ENCODE data around the gene ABCC4. TPM values are rescaled to one million over a fixed set of nuclear protein-coding genes. Genes with fewer than 3 reads are reported as not detected.

ABCC4 gene
- total and polyA plus RNA-seq, 2 experiments from 2014 or later = 4.3 to 12.2 TPM

GRCh38 chr13:95027638-95028037 lies 273.6 kb downstream of the ABCC4 start:
- Mint-ChIP-seq H3K27ac (no peak overlapping the region; the same call in 1 of the 2 replicates), H3K4me1 (no peaks in the 10 kb centered on the region), H3K36me3 (ENCODE audit: low read depth) (no peaks in the 10 kb centered on the region), H3K4me3 (no peak overlapping the region), H3K9me3 (no peaks in the 10 kb centered on the region), H3K27me3 (ENCODE audit: insufficient read depth, low read depth, poor library complexity) (peaks cover 4% of the 10 kb centered on the region)
- no peaks in the 10 kb centered on the region for H3K36me3 ChIP-seq (ENCODE audit: insufficient read depth)
- no peaks in the 10 kb centered on the region for H3K79me2 ChIP-seq (replicated peaks; ENCODE audit: insufficient read depth)
- H2AFZ ChIP-seq = no peak overlapping the region
- H3K9me2 ChIP-seq (ENCODE audit: insufficient read depth) = no peaks in the 10 kb centered on the region
- TF ChIP-seq ZNF331 (CRISPR knock-in tag; IDR thresholded peaks at IDR 0.05; ENCODE audit: low read depth) = no peak
- no peak for TF ChIP-seq ZNF462 (CRISPR knock-in tag; IDR thresholded peaks at IDR 0.05)
- no peak for TF ChIP-seq REST (IDR thresholded peaks at IDR 0.05; ENCODE audit: unreplicated experiment)
- no peak overlapping the region for H3K4me3 ChIP-seq
- H3F3A ChIP-seq (replicated peaks; ENCODE audit: low read depth) = no peaks in the 10 kb centered on the region
- H3K4me1 ChIP-seq (ENCODE audit: insufficient read depth) = no peaks in the 10 kb centered on the region
- no peak overlapping the region for H3K4me2 ChIP-seq
- no peak overlapping the region for H3K27ac ChIP-seq (ENCODE audit: low read depth)
- no peaks in the 10 kb centered on the region for H3K27me3 ChIP-seq (ENCODE audit: insufficient read depth)
- DNase-seq (ENCODE audit: low spot score) = no peak
- ATAC-seq = no peak
- no peaks in the 10 kb centered on the region for H4K20me1 ChIP-seq (replicated peaks; ENCODE audit: insufficient read depth)
